HG03175 (cell line): ENCODE results near the gene FLT4.

Source experiments
- ATAC-seq: cut with Tn5 transposase; IDR thresholded peaks from one replicate; pipeline ENCODE4 v1.9.1; 2021; ENCODE audit warnings: mild to moderate bottlenecking, moderate library complexity; ENCODE audit not compliant: unreplicated experiment

The FLT4 gene

GRCh38 chr5:180627386-180628120 lies 21.8 kb downstream of the FLT4 start:
- no peak for ATAC-seq

- ATAC-seq = no peak
Observed at GRCh38 chr5:180626661-180627385, 22.6 kb downstream of the FLT4 start.

DNA sequence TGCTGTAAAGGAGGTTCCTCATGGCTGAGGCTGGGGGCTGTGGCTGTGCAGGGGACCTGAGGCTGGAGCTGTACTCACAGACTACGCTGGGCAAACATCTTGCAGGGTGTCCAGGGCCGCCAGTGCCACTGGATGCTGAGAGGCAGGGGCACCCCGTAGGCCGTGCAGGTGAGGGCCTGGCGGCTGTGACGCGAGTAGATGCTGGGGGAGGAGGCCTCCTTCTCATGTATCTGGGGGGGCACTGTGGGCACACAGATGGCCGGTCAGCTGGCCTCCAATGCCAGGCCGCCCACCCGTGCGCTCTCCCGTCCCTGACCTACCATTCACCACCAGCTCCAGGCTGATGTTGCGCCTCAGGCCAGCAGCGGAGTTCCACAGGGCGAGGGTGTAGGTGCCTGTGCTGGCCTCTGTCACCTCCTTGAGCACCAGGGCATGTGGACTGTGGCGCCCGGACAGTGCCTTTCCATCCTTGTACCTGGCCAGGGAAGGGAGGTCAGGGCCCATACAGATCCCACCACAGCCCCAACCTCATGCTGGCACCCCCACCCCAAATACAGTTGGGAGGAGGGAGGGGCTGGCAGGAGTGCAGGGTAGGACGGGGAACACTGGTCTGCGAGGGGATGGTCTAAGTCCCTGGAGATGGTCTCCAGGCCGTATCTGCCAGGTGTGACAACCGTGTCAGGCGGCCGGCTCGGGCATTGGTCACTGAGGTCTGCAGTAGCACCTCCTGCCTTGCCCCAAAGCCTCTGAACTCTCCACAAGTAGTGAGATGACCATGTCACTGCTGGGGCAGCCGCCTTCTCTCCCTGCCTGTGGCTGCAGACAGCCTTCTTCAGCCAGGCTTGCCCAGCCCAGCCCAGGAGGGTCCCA lies 23.4 kb downstream of the FLT4 start:
- no peak for ATAC-seq

GRCh38 chr5:180625125-180625790 lies 24.1 kb downstream of the FLT4 start:
- ATAC-seq = no peak

- ATAC-seq = no peak
Observed at GRCh38 chr5:180624587-180624986, 24.8 kb downstream of the FLT4 start.

GRCh38 chr5:180623844-180624243 lies 25.6 kb downstream of the FLT4 start:
- no peak for ATAC-seq

- no peak for ATAC-seq
Observed at GRCh38 chr5:180623411-180623834, 26.0 kb downstream of the FLT4 start.

DNA sequence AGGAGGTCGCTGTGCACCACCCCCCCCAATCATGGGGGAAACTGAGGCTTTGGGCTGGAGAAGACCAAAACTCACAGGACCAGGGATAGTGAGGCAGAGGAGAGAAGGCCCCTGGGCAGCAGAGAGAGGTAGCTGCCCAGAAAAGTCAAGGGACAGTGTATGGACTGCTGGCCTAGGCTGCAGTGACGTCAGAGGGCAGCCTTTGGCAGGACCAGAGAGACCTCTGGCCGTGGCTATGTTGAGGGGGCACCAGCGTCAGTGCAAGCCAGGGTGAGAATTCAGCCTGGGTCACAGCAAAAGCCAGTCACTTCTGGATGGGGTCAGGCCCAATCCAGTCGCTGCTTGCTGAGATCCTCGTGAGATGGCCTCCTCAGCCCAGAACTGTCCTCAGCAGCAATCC lies 26.5 kb downstream of the FLT4 start:
- no peak for ATAC-seq

- ATAC-seq = no peak
Observed at GRCh38 chr5:180621311-180621710, 28.1 kb downstream of the FLT4 start.

DNA sequence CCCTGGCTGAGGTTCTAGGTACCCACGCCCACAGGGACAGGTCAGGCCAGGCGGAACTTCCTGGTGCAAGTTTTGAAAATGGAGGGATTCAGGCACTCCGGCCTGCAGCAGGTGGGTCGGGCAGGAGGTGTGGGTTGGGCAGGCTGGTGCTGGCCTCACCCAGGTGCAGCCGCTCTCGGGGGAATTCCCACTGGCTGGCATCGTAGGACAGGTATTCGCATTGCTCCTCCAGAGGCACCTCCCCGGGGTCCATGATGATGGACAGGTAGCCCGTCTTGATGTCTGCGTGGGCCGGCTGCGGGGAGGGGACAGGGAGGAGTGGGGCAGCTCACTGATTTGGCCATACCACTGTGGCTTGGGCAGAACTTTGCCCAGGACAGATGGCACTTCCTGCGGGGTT lies 29.4 kb downstream of the FLT4 start:
- ATAC-seq = no peak

GRCh38 chr5:180619563-180619915 lies 29.9 kb downstream of the FLT4 start:
- no peak for ATAC-seq

GRCh38 chr5:180618829-180619562 lies 30.4 kb downstream of the FLT4 start:
- ATAC-seq = no peak

DNA sequence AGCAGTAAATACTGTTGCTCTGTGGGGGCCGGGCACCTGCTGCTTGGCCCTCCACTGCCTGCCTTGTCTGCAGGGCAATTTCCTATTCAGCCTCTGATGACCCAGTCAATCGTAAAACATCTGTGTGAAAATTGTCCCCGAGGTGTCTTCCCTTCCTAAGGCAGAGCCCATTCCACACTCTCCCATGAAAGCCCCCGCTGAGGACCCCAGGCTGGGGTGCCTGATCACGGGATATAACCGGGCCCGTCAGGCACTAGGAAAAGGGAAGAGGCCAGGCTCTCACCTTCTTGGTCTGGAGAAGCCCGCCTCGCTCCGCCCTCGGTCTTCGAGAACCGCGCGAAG lies 30.9 kb downstream of the FLT4 start:
- no peak for ATAC-seq

DNA sequence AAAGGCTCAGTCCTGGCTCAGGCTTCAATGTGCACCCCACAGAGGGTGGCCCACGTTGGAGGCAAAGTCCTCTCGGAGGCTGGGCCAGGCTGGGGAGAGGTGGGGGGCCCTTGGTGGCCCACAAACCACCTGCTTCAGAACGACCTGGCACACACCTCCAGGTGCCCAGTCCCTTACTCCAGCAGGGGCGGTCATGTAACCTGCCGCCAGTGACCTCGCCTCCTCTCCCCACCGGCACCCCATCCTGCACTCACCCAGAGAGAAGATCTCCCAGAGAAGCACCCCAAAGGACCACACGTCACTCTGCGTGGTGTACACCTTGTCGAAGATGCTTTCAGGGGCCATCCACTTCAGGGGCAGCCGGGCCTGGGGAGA lies 35.6 kb downstream of the FLT4 start:
- no peak for ATAC-seq

- ATAC-seq = no peak
Observed at GRCh38 chr5:180613188-180613813, 36.1 kb downstream of the FLT4 start.

DNA sequence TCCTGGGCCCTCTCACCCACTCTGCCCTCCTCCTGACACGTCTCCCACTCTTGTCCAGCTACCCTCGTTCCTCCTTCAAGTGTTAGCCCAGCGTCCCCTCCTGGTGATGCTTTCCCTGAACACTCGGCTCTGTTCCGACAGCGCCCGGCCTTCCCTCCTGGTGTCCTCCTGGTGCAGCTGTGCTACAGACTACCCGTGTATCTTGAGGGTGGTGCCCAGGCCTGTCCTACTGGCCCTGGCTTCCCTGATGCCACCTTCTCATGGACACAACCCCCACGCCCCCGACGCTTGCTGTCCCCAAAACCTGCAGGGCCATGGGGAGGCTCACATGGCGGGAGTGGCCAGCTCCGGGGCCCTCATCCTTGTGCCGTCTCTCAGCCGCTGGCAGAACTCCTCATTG lies 36.7 kb downstream of the FLT4 start:
- no peak for ATAC-seq

DNA sequence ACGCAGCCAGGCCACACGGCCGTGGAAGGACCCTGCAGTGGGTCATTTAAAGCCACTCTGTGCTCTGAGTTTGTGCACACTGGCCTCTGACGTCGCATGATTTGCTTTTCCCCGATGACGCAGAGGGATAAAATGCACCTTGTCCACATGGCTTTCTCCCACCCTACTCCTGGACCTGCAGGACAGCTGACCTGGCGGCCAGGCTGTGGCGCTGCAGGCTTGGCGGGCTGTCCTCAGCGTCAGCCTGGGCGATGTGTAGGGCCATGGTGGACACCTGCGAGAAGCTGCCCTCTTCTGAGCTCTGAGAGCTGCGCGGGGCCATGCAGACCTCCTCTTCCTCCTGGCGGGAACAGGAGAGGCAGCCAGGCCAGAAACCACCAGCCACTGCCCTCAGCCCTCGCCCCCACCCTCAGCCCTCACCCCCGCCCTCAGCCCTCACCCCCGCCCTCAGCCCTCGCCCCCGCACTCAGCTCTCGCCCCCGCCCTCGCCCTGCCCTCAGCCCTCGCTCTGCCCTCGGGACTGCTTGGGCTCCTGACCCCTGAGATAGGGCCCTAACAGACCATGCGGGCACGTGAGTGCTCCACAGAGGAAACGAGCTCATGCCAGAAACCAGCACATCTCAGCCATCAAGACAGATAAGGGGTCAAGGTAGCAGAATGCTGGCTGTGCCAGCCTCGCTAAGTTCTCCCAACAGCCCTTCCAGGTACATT lies 38.1 kb downstream of the FLT4 start:
- no peak for ATAC-seq

GRCh38 chr5:180609817-180610550 lies 39.4 kb downstream of the FLT4 start:
- ATAC-seq = no peak

- no peak for ATAC-seq
Observed at GRCh38 chr5:180609386-180609785, 40.0 kb downstream of the FLT4 start.
